OCI-LY1 (cell line): ENCODE results near the gene DPF3.

ENCODE experiments used
- H2AFZ ChIP-seq: fragments of 200-600 bp; sonication (generic), shearing (Covaris generic); 2 replicates; pipeline ENCODE4 v1.6.0; 2014; ENCODE audit warnings: antibody characterized with exemption, mild to moderate bottlenecking, low read length
- H3F3A ChIP-seq: fragments of 200-600 bp; sonication (generic), shearing (Covaris generic); 2 replicates; pipeline ENCODE4 v1.6.0; 2014; ENCODE audit warnings: mild to moderate bottlenecking, antibody characterized with exemption, low read length, moderate library complexity; ENCODE audit not compliant: insufficient read depth
- H3K27ac ChIP-seq: fragments of 200-600 bp; sonication (generic); 2 replicates; pipeline ENCODE4 v1.5.1; 2014; ENCODE audit warnings: low read length, mixed run types, mild to moderate bottlenecking, low read depth; ENCODE audit not compliant: poor library complexity, severe bottlenecking
- H3K27me3 ChIP-seq: fragments of 200-600 bp; sonication (generic); 2 replicates; pipeline ENCODE4 v1.6.0; 2014; ENCODE audit warnings: antibody characterized with exemption, mild to moderate bottlenecking, low read length, moderate library complexity; ENCODE audit not compliant: insufficient read depth
- H3K36me3 ChIP-seq: fragments of 200-600 bp; sonication (generic); 2 replicates; pipeline ENCODE4 v1.6.1; 2014; ENCODE audit warnings: mild to moderate bottlenecking, antibody characterized with exemption, low read length, moderate library complexity, mixed read lengths; ENCODE audit not compliant: insufficient read depth
- H3K4me1 ChIP-seq: fragments of 200-600 bp; sonication (generic); 2 replicates; pipeline ENCODE4 v1.5.1; 2014; ENCODE audit warnings: mild to moderate bottlenecking, low read length, moderate library complexity; ENCODE audit not compliant: insufficient read depth, severe bottlenecking
- H3K4me2 ChIP-seq: fragments of 200-600 bp; sonication (generic), shearing (Covaris generic); 2 replicates; pipeline ENCODE4 v1.6.1; 2014; ENCODE audit warnings: low read length
- H3K4me3 ChIP-seq: fragments of 200-600 bp; sonication (generic); 2 replicates; pipeline ENCODE4 v1.5.1; 2014; ENCODE audit warnings: low read length, low read depth, mild to moderate bottlenecking, mixed read lengths; ENCODE audit not compliant: poor library complexity, severe bottlenecking
- H3K79me2 ChIP-seq: fragments of 200-600 bp; shearing (Covaris generic); 2 replicates; pipeline ENCODE4 v1.6.1; 2016; ENCODE audit warnings: mixed run types, low read length, mixed read lengths; ENCODE audit not compliant: insufficient read depth
- H3K9ac ChIP-seq: fragments of 200-600 bp; sonication (generic), shearing (Covaris generic); 2 replicates; pipeline ENCODE4 v1.6.1; 2014; ENCODE audit warnings: mild to moderate bottlenecking, low read length, mixed read lengths
- H3K9me2 ChIP-seq: fragments of 200-600 bp; sonication (generic), shearing (Covaris generic); 2 replicates; pipeline ENCODE4 v1.6.1; 2014; ENCODE audit warnings: low read depth, mild to moderate bottlenecking, low read length, mixed read lengths
- H3K9me3 ChIP-seq: fragments of 200-600 bp; shearing (Covaris generic); 2 replicates; pipeline ENCODE4 v1.6.1; 2014; ENCODE audit warnings: low read length, mixed read lengths
- H4K20me1 ChIP-seq: fragments of 200-600 bp; sonication (generic), shearing (Covaris generic); 2 replicates; pipeline ENCODE4 v1.6.0; 2016; ENCODE audit warnings: mild to moderate bottlenecking, low read length; ENCODE audit not compliant: insufficient read depth
- EZH2 ChIP-seq: fragments of 200-600 bp; sonication (generic), shearing (Covaris generic); IDR thresholded peaks from 2 replicates; pipeline ENCODE4 v1.8.0; 2017; ENCODE audit warnings: borderline replicate concordance, mixed run types, mild to moderate bottlenecking, antibody characterized with exemption, low read length, moderate library complexity, mixed read lengths
- TF ChIP-seq, protein P1 (sequence below): fragments of 200-600 bp; sonication (generic), shearing (Covaris generic); IDR thresholded peaks from 2 replicates; pipeline ENCODE4 v1.5.1; 2017; ENCODE audit warnings: mild to moderate bottlenecking, antibody characterized with exemption, low read length, moderate library complexity, mixed read lengths

Gene DPF3

DNA sequence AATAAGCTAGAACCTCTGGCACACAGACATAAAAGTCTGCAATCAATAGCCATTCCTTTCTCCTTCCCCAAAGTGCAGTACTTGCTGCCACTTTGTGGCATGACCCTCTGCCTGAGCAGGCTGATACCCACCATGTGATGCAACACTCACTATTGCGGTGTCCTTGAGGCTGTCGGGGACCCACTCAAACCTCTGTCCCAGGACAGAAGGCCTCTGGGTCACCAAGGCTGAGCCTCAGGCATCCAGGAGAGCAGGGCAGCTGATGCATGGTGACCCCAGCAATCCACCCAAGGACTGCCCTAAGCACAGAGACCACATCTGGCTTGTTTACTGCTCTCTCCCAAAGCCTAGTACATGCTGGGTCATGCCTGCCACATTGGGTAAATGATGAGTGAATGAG, 114.2 kb downstream of the DPF3 start:
- no peaks in the 10 kb centered on the region for H3K9me2 ChIP-seq
- no peak overlapping the region for H3K4me2 ChIP-seq
- no peak overlapping the region for H3K27ac ChIP-seq
- H3K9me3 ChIP-seq = no peaks in the 10 kb centered on the region
- H3F3A ChIP-seq = no peaks in the 10 kb centered on the region
- H3K27me3 ChIP-seq = no peaks in the 10 kb centered on the region
- H4K20me1 ChIP-seq = no peaks in the 10 kb centered on the region
- no peak overlapping the region for H3K4me3 ChIP-seq
- H3K79me2 ChIP-seq = no peaks in the 10 kb centered on the region
- no peaks in the 10 kb centered on the region for H3K4me1 ChIP-seq
- H3K36me3 ChIP-seq = no peaks in the 10 kb centered on the region
- H2AFZ ChIP-seq = no peak overlapping the region
- no peak overlapping the region for H3K9ac ChIP-seq
- TF ChIP-seq, protein P1, sequence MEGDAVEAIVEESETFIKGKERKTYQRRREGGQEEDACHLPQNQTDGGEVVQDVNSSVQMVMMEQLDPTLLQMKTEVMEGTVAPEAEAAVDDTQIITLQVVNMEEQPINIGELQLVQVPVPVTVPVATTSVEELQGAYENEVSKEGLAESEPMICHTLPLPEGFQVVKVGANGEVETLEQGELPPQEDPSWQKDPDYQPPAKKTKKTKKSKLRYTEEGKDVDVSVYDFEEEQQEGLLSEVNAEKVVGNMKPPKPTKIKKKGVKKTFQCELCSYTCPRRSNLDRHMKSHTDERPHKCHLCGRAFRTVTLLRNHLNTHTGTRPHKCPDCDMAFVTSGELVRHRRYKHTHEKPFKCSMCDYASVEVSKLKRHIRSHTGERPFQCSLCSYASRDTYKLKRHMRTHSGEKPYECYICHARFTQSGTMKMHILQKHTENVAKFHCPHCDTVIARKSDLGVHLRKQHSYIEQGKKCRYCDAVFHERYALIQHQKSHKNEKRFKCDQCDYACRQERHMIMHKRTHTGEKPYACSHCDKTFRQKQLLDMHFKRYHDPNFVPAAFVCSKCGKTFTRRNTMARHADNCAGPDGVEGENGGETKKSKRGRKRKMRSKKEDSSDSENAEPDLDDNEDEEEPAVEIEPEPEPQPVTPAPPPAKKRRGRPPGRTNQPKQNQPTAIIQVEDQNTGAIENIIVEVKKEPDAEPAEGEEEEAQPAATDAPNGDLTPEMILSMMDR = no peak
- no peak for TF ChIP-seq EZH2

DNA sequence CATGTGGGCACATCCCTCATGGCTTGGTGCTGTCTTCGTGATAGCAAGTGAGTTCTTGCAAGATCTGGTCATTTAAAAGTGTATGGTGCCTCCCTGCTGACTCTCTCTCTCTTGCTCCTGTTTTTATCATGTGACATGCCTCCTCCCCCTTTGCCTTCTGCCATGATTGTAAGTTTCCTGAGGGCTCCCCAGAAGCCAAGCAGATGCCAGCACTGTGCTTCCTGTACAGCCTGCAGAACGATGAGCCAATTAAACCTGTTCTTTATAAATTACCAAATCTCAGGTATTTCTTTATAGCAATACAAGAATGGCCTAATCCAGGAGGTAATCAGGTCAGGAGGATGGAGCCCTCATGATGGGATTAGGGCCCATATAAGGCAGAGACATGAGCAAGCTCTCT, 116.3 kb downstream of the DPF3 start:
- H3K79me2 ChIP-seq = no peaks in the 10 kb centered on the region
- H3K4me2 ChIP-seq = no peak overlapping the region
- no peaks in the 10 kb centered on the region for H3K9me3 ChIP-seq

DNA sequence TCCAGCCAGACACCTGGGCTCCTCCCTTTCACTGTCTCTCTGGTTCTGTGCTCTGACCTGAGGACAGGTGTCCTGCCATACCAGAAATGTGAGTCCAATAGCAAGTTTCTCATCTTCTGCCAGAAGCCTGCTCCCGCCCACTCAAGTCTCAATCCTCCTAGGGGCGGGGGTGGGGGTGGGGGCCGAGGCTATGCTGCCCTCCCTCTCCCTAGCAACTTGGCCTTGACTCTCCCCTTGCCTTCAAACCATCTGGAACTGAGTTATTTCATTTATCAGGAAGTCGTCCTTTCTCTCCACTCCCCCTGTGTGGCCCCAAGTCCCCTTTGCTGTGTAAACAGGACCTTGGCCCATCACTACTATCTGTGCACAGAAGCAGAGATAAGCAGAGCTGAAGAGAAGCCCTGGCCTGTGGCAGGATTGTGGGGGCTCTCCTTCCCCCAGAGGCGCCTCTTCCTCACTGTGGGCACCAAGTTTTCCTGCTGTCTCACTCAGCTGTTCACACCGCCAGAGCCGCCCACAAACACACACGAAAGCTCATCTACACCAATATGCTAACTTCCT, 117.1 kb downstream of the DPF3 start:
- H3F3A ChIP-seq = no peaks in the 10 kb centered on the region
- no peaks in the 10 kb centered on the region for H3K36me3 ChIP-seq
- H3K4me3 ChIP-seq = no peak overlapping the region
- H3K4me2 ChIP-seq = no peak overlapping the region
- no peak overlapping the region for H3K27ac ChIP-seq
- no peaks in the 10 kb centered on the region for H3K27me3 ChIP-seq
- H3K4me1 ChIP-seq = no peaks in the 10 kb centered on the region
- H3K9me2 ChIP-seq = no peaks in the 10 kb centered on the region
- no peak overlapping the region for H2AFZ ChIP-seq
- TF ChIP-seq, protein P1 = no peak
- TF ChIP-seq EZH2 = no peak
- H3K9ac ChIP-seq = no peak overlapping the region
- no peaks in the 10 kb centered on the region for H4K20me1 ChIP-seq
- no peaks in the 10 kb centered on the region for H3K79me2 ChIP-seq
- no peaks in the 10 kb centered on the region for H3K9me3 ChIP-seq

More for the DNA sequence above, 116.3 kb downstream of the DPF3 start:
- Histone ChIP-seq H3F3A (no peaks in the 10 kb centered on the region), H4K20me1 (no peaks in the 10 kb centered on the region), H2AFZ (no peak overlapping the region), H3K36me3 (no peaks in the 10 kb centered on the region), H3K9ac (no peak overlapping the region), H3K4me3 (no peak overlapping the region), H3K27ac (no peak overlapping the region), H3K4me1 (no peaks in the 10 kb centered on the region), H3K9me2 (no peaks in the 10 kb centered on the region), H3K27me3 (no peaks in the 10 kb centered on the region)
- TF ChIP-seq, protein P1 = no peak
- no peak for TF ChIP-seq EZH2
